ENCODE measurements around the gene NRXN3.

NRXN3 gene

GRCh38 chr14:78983126-78983525 is 813.0 kb downstream of the NRXN3 start:
- TF ChIP-seq, protein P1, sequence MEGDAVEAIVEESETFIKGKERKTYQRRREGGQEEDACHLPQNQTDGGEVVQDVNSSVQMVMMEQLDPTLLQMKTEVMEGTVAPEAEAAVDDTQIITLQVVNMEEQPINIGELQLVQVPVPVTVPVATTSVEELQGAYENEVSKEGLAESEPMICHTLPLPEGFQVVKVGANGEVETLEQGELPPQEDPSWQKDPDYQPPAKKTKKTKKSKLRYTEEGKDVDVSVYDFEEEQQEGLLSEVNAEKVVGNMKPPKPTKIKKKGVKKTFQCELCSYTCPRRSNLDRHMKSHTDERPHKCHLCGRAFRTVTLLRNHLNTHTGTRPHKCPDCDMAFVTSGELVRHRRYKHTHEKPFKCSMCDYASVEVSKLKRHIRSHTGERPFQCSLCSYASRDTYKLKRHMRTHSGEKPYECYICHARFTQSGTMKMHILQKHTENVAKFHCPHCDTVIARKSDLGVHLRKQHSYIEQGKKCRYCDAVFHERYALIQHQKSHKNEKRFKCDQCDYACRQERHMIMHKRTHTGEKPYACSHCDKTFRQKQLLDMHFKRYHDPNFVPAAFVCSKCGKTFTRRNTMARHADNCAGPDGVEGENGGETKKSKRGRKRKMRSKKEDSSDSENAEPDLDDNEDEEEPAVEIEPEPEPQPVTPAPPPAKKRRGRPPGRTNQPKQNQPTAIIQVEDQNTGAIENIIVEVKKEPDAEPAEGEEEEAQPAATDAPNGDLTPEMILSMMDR (IDR thresholded peaks at IDR 0.05; ENCODE audit: low read depth, low read length) = no peak
- no peak overlapping the region for H3K4me3 ChIP-seq (ENCODE audit: low read depth, low read length)

- H3K4me3 ChIP-seq (ENCODE audit: low read depth, low read length) = no peak overlapping the region
- TF ChIP-seq, protein P1 (IDR thresholded peaks at IDR 0.05; ENCODE audit: low read depth, low read length) = no peak
Observed at GRCh38 chr14:78985668-78986381, 815.7 kb downstream of the NRXN3 start.

GRCh38 chr14:78986989-78987388 is 816.8 kb downstream of the NRXN3 start:
- H3K4me3 ChIP-seq (ENCODE audit: low read depth, low read length) = no peak overlapping the region
- TF ChIP-seq, protein P1 (IDR thresholded peaks at IDR 0.05; ENCODE audit: low read depth, low read length) = no peak

DNA sequence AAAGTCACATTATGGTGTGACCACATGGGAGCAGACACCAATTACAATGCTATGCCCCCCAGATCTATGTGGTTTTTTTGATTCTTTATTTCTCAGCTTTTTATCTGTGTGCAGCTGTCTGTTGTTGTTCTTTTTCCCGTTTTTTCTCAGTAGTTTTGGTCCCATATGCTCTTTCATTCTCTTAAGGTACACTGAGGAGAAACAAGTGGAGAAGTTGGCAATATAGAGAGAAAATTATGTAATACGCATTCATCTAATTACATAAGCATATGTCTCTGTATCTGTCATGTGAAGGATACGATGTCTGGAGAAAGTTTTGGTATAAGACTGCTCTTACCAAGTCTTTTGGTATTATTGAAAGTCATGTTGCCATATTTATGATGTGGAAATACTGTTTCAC is 819.0 kb downstream of the NRXN3 start:
- TF ChIP-seq, protein P1 (IDR thresholded peaks at IDR 0.05; ENCODE audit: low read depth, low read length) = no peak
- no peak overlapping the region for H3K4me3 ChIP-seq (ENCODE audit: low read depth, low read length)

DNA sequence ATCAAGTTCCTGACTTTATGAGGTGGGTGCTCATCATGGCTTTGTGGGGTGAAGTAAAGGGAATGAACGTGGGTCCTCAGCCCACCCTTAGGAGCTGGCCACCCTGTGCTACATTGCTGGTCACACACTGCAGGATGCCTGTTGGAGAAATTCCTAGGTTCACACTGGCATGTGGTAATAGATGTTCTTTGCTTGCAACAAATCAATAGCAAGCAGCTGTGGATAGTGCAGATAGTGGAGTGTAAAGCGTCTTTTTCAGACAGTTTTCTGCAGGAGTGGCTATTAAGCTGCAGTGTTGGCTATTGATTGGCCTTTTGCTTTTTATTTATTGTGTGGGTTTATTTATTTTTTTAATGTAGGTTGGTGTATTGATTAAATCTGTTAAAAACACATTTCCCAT is 822.7 kb downstream of the NRXN3 start:
- TF ChIP-seq, protein P1 (IDR thresholded peaks at IDR 0.05; ENCODE audit: low read depth, low read length) = no peak
- H3K4me3 ChIP-seq (ENCODE audit: low read depth, low read length) = no peak overlapping the region

DNA sequence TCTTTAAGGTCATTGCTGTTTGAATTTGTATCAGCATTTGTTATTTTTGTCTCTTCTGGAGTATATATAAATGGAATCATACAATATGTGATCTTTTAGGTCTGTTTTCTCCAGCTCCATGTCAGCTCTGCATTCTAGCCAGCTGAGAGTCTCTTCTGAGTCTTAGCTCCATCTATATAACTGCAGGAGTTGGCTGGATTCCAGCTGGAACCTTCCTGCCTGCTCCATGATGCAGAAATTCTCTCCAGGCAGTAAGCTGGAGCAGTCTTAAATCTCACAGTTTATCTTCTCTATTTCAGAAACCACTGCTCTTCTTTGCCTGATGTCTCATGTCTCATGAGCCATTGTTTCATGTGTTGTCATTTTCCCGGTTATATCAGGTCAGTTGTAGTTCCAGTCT is 827.6 kb downstream of the NRXN3 start:
- H3K4me3 ChIP-seq (ENCODE audit: low read depth, low read length) = no peak overlapping the region
- TF ChIP-seq, protein P1 (IDR thresholded peaks at IDR 0.05; ENCODE audit: low read depth, low read length) = no peak

DNA sequence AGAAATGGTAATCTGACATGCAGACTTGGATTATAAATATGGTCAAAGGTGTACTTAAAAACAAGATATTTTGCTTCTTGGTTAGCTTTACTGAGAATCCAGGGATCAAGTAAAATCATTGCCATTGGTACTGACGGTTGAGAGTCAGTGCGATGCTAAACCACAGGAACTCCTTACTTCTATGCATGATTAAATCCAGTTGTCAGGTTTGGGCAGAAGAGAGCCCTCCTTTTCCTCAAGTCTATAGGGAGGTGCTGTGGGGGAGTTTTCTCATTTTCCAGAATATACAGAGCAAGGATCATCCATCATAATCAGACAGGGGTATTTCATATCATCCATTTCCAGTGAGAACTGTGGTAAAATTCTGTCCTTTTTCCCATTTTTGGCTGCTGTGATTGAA is 839.1 kb downstream of the NRXN3 start:
- TF ChIP-seq, protein P1 (IDR thresholded peaks at IDR 0.05; ENCODE audit: low read depth, low read length) = no peak
- no peak overlapping the region for H3K4me3 ChIP-seq (ENCODE audit: low read depth, low read length)

Data from WI38 (cell line).